Karpas-422 (cell line): Measurements from ENCODE around the gene GLRX5. TPM values are rescaled to one million over a fixed set of nuclear protein-coding genes. Genes with fewer than 3 reads are reported as not detected.

Experiments
- DNase-seq: peaks from one replicate; pipeline ENCODE4 v3.0.0-alpha.2; 2015
- H2AFZ ChIP-seq: fragments of 200-600 bp; sonication (generic); 2 replicates; pipeline ENCODE4 v1.6.1; 2014; ENCODE audit warnings: antibody characterized with exemption, low read length, mixed read lengths
- H3K27ac ChIP-seq: fragments of 200-600 bp; sonication (generic); 2 replicates; pipeline ENCODE4 v1.5.1; 2014; ENCODE audit warnings: mild to moderate bottlenecking, low read length, moderate library complexity
- H3K27me3 ChIP-seq: fragments of 200-600 bp; sonication (generic); 2 replicates; pipeline ENCODE4 v1.6.1; 2014; ENCODE audit warnings: low read length, mixed read lengths
- H3K36me3 ChIP-seq: fragments of 200-600 bp; sonication (generic); 2 replicates; pipeline ENCODE4 v1.6.1; 2014; ENCODE audit warnings: low read length, mixed read lengths; ENCODE audit not compliant: insufficient read depth
- H3K4me1 ChIP-seq: fragments of 200-600 bp; sonication (generic); 2 replicates; pipeline ENCODE4 v1.6.1; 2014; ENCODE audit warnings: mild to moderate bottlenecking, low read length, mixed read lengths
- H3K4me2 ChIP-seq: fragments of 200-600 bp; sonication (generic); 2 replicates; pipeline ENCODE4 v1.6.1; 2014; ENCODE audit warnings: low read length, low read depth, mild to moderate bottlenecking; ENCODE audit not compliant: poor library complexity, severe bottlenecking
- H3K4me3 ChIP-seq: fragments of 200-600 bp; sonication (generic); 2 replicates; pipeline ENCODE4 v1.5.1; 2014; ENCODE audit warnings: mild to moderate bottlenecking, antibody characterized with exemption, low read length, mixed read lengths
- H3K79me2 ChIP-seq: fragments of 200-600 bp; sonication (generic); 2 replicates; pipeline ENCODE4 v1.6.1; 2014; ENCODE audit warnings: mild to moderate bottlenecking, low read length, mixed read lengths
- H3K9ac ChIP-seq: fragments of 200-600 bp; sonication (generic); 2 replicates; pipeline ENCODE4 v1.6.0; 2014; ENCODE audit warnings: low read length
- H3K9me2 ChIP-seq: fragments of 200-600 bp; sonication (generic), shearing (Covaris generic); replicated peaks from 2 replicates; pipeline ENCODE4 v1.6.0; 2014; ENCODE audit warnings: mild to moderate bottlenecking, low read length, moderate library complexity; ENCODE audit not compliant: insufficient read depth
- H3K9me3 ChIP-seq: fragments of 300-700, 200-600 bp; sonication (generic); 2 replicates; pipeline ENCODE4 v1.6.1; 2014; ENCODE audit warnings: low read length, mixed read lengths
- H4K20me1 ChIP-seq: fragments of 200-600 bp; sonication (generic); 2 replicates; pipeline ENCODE4 v1.6.1; 2014; ENCODE audit warnings: mild to moderate bottlenecking, antibody characterized with exemption, low read length, low read depth; ENCODE audit not compliant: insufficient read depth
- total RNA-seq: library from RNA; depleted of rRNA; stranded (reverse); fragments of >200 nt; shearing (Covaris generic); gene quantifications from 2 replicates; pipeline ENCODE4 v1.2.3, GENCODE V29; 2014; ENCODE audit warnings: low replicate concordance

GLRX5 gene
- total RNA-seq, 1 experiment from 2014 or later, result 74.6 TPM

- Histone ChIP-seq H4K20me1 (peaks cover 18% of the 10 kb centered on the region), H3K36me3 (no peaks in the 10 kb centered on the region), H3K79me2 (peaks cover 32% of the 10 kb centered on the region), H3K9me3 (no peaks in the 10 kb centered on the region), H3K9ac (no peak overlapping the region), H3K9me2 (no peaks in the 10 kb centered on the region), H3K4me3 (no peak overlapping the region), H3K4me1 (no peaks in the 10 kb centered on the region), H3K4me2 (no peak overlapping the region), H3K27me3 (no peaks in the 10 kb centered on the region), H3K27ac (no peak overlapping the region), H2AFZ (no peak overlapping the region)
- DNase-seq, result no peak
These were observed 10.8 kb downstream of the GLRX5 start for GRCh38 chr14:95545515-95546168.

- peaks cover 23% of the 10 kb centered on the region for H4K20me1 ChIP-seq
- no peaks in the 10 kb centered on the region for H3K9me3 ChIP-seq
- no peaks in the 10 kb centered on the region for H3K27me3 ChIP-seq
- no peak for DNase-seq
- no peak overlapping the region for H2AFZ ChIP-seq
- no peaks in the 10 kb centered on the region for H3K36me3 ChIP-seq
- no peak overlapping the region for H3K4me2 ChIP-seq
- H3K27ac ChIP-seq, result no peak overlapping the region
- H3K79me2 ChIP-seq, result peaks cover 16% of the 10 kb centered on the region
- H3K4me1 ChIP-seq, result no peaks in the 10 kb centered on the region
- H3K9ac ChIP-seq, result no peak overlapping the region
- no peak overlapping the region for H3K4me3 ChIP-seq
- H3K9me2 ChIP-seq, result no peaks in the 10 kb centered on the region
These were observed 12.4 kb downstream of the GLRX5 start for GRCh38 chr14:95547272-95547625.

GRCh38 chr14:95547626-95548327 lies 12.9 kb downstream of the GLRX5 start:
- no peaks in the 10 kb centered on the region for H3K9me2 ChIP-seq
- no peaks in the 10 kb centered on the region for H3K27me3 ChIP-seq
- H3K9ac ChIP-seq, result no peak overlapping the region
- no peak overlapping the region for H3K27ac ChIP-seq
- peaks cover 11% of the 10 kb centered on the region for H3K79me2 ChIP-seq
- peaks cover 22% of the 10 kb centered on the region for H4K20me1 ChIP-seq
- H3K4me1 ChIP-seq, result no peaks in the 10 kb centered on the region
- no peak overlapping the region for H2AFZ ChIP-seq
- H3K36me3 ChIP-seq, result no peaks in the 10 kb centered on the region
- H3K9me3 ChIP-seq, result no peaks in the 10 kb centered on the region
- DNase-seq, result no peak
- H3K4me3 ChIP-seq, result no peak overlapping the region
- no peak overlapping the region for H3K4me2 ChIP-seq

GRCh38 chr14:95548328-95548929 lies 13.6 kb downstream of the GLRX5 start:
- no peak overlapping the region for H3K4me2 ChIP-seq
- peaks cover 4% of the 10 kb centered on the region for H3K79me2 ChIP-seq
- H3K27ac ChIP-seq, result no peak overlapping the region
- no peaks in the 10 kb centered on the region for H3K9me2 ChIP-seq
- DNase-seq, result no peak
- no peaks in the 10 kb centered on the region for H3K36me3 ChIP-seq
- no peaks in the 10 kb centered on the region for H3K27me3 ChIP-seq
- H4K20me1 ChIP-seq, result peaks cover 22% of the 10 kb centered on the region
- no peak overlapping the region for H2AFZ ChIP-seq
- H3K9me3 ChIP-seq, result no peaks in the 10 kb centered on the region
- no peak overlapping the region for H3K4me3 ChIP-seq
- no peak overlapping the region for H3K9ac ChIP-seq
- H3K4me1 ChIP-seq, result no peaks in the 10 kb centered on the region

- no peaks in the 10 kb centered on the region for H3K9me2 ChIP-seq
- peaks cover 24% of the 10 kb centered on the region for H4K20me1 ChIP-seq
- no peaks in the 10 kb centered on the region for H3K27me3 ChIP-seq
- H2AFZ ChIP-seq, result no peak overlapping the region
- no peaks in the 10 kb centered on the region for H3K36me3 ChIP-seq
- H3K9me3 ChIP-seq, result no peaks in the 10 kb centered on the region
- H3K4me1 ChIP-seq, result no peaks in the 10 kb centered on the region
- no peak overlapping the region for H3K4me2 ChIP-seq
- no peak overlapping the region for H3K9ac ChIP-seq
- no peaks in the 10 kb centered on the region for H3K79me2 ChIP-seq
- no peak for DNase-seq
- H3K27ac ChIP-seq, result no peak overlapping the region
- no peak overlapping the region for H3K4me3 ChIP-seq
These were observed 15.1 kb downstream of the GLRX5 start for GRCh38 chr14:95549656-95550585.

GRCh38 chr14:95551435-95551834 lies 16.6 kb downstream of the GLRX5 start:
- Histone ChIP-seq H2AFZ (no peak overlapping the region), H3K36me3 (no peaks in the 10 kb centered on the region), H4K20me1 (peaks cover 24% of the 10 kb centered on the region), H3K4me3 (no peak overlapping the region), H3K79me2 (no peaks in the 10 kb centered on the region), H3K27me3 (no peaks in the 10 kb centered on the region), H3K4me1 (no peaks in the 10 kb centered on the region), H3K9ac (no peak overlapping the region), H3K9me3 (no peaks in the 10 kb centered on the region), H3K27ac (no peak overlapping the region), H3K4me2 (no peak overlapping the region), H3K9me2 (no peaks in the 10 kb centered on the region)
- no peak for DNase-seq

- Histone ChIP-seq H3K4me1 (no peaks in the 10 kb centered on the region), H3K36me3 (no peaks in the 10 kb centered on the region), H3K27me3 (no peaks in the 10 kb centered on the region), H3K9me3 (no peaks in the 10 kb centered on the region), H2AFZ (no peak overlapping the region), H3K9ac (no peak overlapping the region), H3K27ac (no peak overlapping the region), H3K4me2 (no peak overlapping the region), H4K20me1 (peaks cover 19% of the 10 kb centered on the region), H3K9me2 (no peaks in the 10 kb centered on the region), H3K4me3 (no peak overlapping the region), H3K79me2 (no peaks in the 10 kb centered on the region)
- no peak for DNase-seq
These were observed 18.3 kb downstream of the GLRX5 start for GRCh38 chr14:95553141-95553540.

GRCh38 chr14:95555053-95555452 lies 20.2 kb downstream of the GLRX5 start:
- no peaks in the 10 kb centered on the region for H3K27me3 ChIP-seq
- no peak overlapping the region for H3K27ac ChIP-seq
- H3K9me2 ChIP-seq, result no peaks in the 10 kb centered on the region
- DNase-seq, result no peak
- no peak overlapping the region for H3K9ac ChIP-seq
- H3K9me3 ChIP-seq, result no peaks in the 10 kb centered on the region
- no peaks in the 10 kb centered on the region for H3K4me1 ChIP-seq
- no peaks in the 10 kb centered on the region for H3K79me2 ChIP-seq
- no peaks in the 10 kb centered on the region for H3K36me3 ChIP-seq
- H3K4me3 ChIP-seq, result no peak overlapping the region
- H3K4me2 ChIP-seq, result no peak overlapping the region
- no peak overlapping the region for H2AFZ ChIP-seq
- peaks cover 17% of the 10 kb centered on the region for H4K20me1 ChIP-seq
